ENCODE measurements around the gene TBXAS1.
"Not testable (repeated sequence)": the region's sequence is repeated elsewhere in the genome, so short reads cannot be mapped to it uniquely, and the experiment has no call there.

TBXAS1 gene

GRCh38 chr7:139895141-139895829, 66.2 kb downstream of the TBXAS1 start:
- no peak for DNase-seq

- no peak for DNase-seq
Observed at GRCh38 chr7:139896288-139896687, 67.2 kb downstream of the TBXAS1 start.

GRCh38 chr7:139896831-139897230, 67.8 kb downstream of the TBXAS1 start:
- no peak for DNase-seq

GRCh38 chr7:139897422-139898090, 68.5 kb downstream of the TBXAS1 start:
- no peak for DNase-seq

- DNase-seq: no peak
Observed at GRCh38 chr7:139898483-139898882, 69.4 kb downstream of the TBXAS1 start.

- DNase-seq: no peak
Observed at GRCh38 chr7:139899328-139899955, 70.4 kb downstream of the TBXAS1 start.

- DNase-seq: no peak
Observed at GRCh38 chr7:139900326-139900725, 71.3 kb downstream of the TBXAS1 start.

GRCh38 chr7:139901056-139901795, 72.2 kb downstream of the TBXAS1 start:
- DNase-seq: no peak

- DNase-seq: no peak
Observed at GRCh38 chr7:139901901-139902300, 72.8 kb downstream of the TBXAS1 start.

- no peak for DNase-seq
Observed at GRCh38 chr7:139902436-139903102, 73.5 kb downstream of the TBXAS1 start.

GRCh38 chr7:139903103-139903477, 74.0 kb downstream of the TBXAS1 start:
- DNase-seq: not testable (repeated sequence)

- DNase-seq: no peak
Observed at GRCh38 chr7:139906879-139907278, 77.8 kb downstream of the TBXAS1 start.

- no peak for DNase-seq
Observed at GRCh38 chr7:139908792-139909191, 79.7 kb downstream of the TBXAS1 start.

GRCh38 chr7:139909379-139910050, 80.5 kb downstream of the TBXAS1 start:
- DNase-seq: no peak

GRCh38 chr7:139913021-139913844, 84.2 kb downstream of the TBXAS1 start:
- no peak for DNase-seq

GRCh38 chr7:139913845-139914135, 84.7 kb downstream of the TBXAS1 start:
- no peak for DNase-seq

- no peak for DNase-seq
Observed at GRCh38 chr7:139914306-139915267, 85.5 kb downstream of the TBXAS1 start.

GRCh38 chr7:139915268-139915863, 86.3 kb downstream of the TBXAS1 start:
- DNase-seq: no peak

- DNase-seq: no peak
Observed at GRCh38 chr7:139915864-139916716, 87.0 kb downstream of the TBXAS1 start.
